ENCODE measurements around the gene TRAF3. TPM values are rescaled to one million over a fixed set of nuclear protein-coding genes. Genes with fewer than 3 reads are reported as not detected.

Gene TRAF3
- total RNA-seq, 1 donor: 19.5 TPM

GRCh38 chr14:102757646-102758045, 19.6 kb upstream of the TRAF3 start:
- Histone ChIP-seq H3K4me2 (ENCODE audit: insufficient read depth, low read length) (no peak overlapping the region), H3K9me3 (ENCODE audit: low read depth, low read length) (no peaks in the 10 kb centered on the region), H3K27me3 (ENCODE audit: insufficient read depth, low read length) (peaks cover 17% of the 10 kb centered on the region), H3K4me1 (ENCODE audit: insufficient read depth, low read length) (no peaks in the 10 kb centered on the region), H3K27ac (ENCODE audit: low read depth, low read length) (no peak overlapping the region), H3K79me2 (ENCODE audit: insufficient read depth, low read length) (no peaks in the 10 kb centered on the region), H4K20me1 (ENCODE audit: insufficient read depth, low read length) (no peaks in the 10 kb centered on the region), H2AFZ (ENCODE audit: low read length) (no peak overlapping the region), H3K4me3 (ENCODE audit: insufficient read depth, low read length) (no peak overlapping the region), H3K36me3 (ENCODE audit: insufficient read depth, low read length) (no peaks in the 10 kb centered on the region)
- peak; percentile 61 for DNase-seq (ENCODE audit: insufficient read length, low spot score, missing footprints)
- TF ChIP-seq CTCF (IDR thresholded peaks at IDR 0.05; ENCODE audit: extremely low read depth, low read depth, low read length): no peak

GRCh38 chr14:102758087-102758486, 19.2 kb upstream of the TRAF3 start:
- Histone ChIP-seq H3K27me3 (ENCODE audit: insufficient read depth, low read length) (peaks cover 17% of the 10 kb centered on the region), H3K4me3 (ENCODE audit: insufficient read depth, low read length) (no peak overlapping the region), H3K4me1 (ENCODE audit: insufficient read depth, low read length) (no peaks in the 10 kb centered on the region), H4K20me1 (ENCODE audit: insufficient read depth, low read length) (no peaks in the 10 kb centered on the region), H2AFZ (ENCODE audit: low read length) (no peak overlapping the region), H3K4me2 (ENCODE audit: insufficient read depth, low read length) (no peak overlapping the region), H3K36me3 (ENCODE audit: insufficient read depth, low read length) (no peaks in the 10 kb centered on the region), H3K9me3 (ENCODE audit: low read depth, low read length) (no peaks in the 10 kb centered on the region), H3K79me2 (ENCODE audit: insufficient read depth, low read length) (no peaks in the 10 kb centered on the region), H3K27ac (ENCODE audit: low read depth, low read length) (no peak overlapping the region)
- no peak for DNase-seq (ENCODE audit: insufficient read length, low spot score, missing footprints)
- no peak for TF ChIP-seq CTCF (IDR thresholded peaks at IDR 0.05; ENCODE audit: extremely low read depth, low read depth, low read length)

- DNase-seq (ENCODE audit: insufficient read length, low spot score, missing footprints): peak; percentile 72
- Histone ChIP-seq H3K36me3 (ENCODE audit: insufficient read depth, low read length) (no peaks in the 10 kb centered on the region), H3K79me2 (ENCODE audit: insufficient read depth, low read length) (no peaks in the 10 kb centered on the region), H3K4me3 (ENCODE audit: insufficient read depth, low read length) (no peak overlapping the region), H4K20me1 (ENCODE audit: insufficient read depth, low read length) (no peaks in the 10 kb centered on the region), H3K27me3 (ENCODE audit: insufficient read depth, low read length) (peaks cover 19% of the 10 kb centered on the region), H3K4me1 (ENCODE audit: insufficient read depth, low read length) (no peaks in the 10 kb centered on the region), H2AFZ (ENCODE audit: low read length) (no peak overlapping the region), H3K9me3 (ENCODE audit: low read depth, low read length) (no peaks in the 10 kb centered on the region), H3K27ac (ENCODE audit: low read depth, low read length) (no peak overlapping the region), H3K4me2 (ENCODE audit: insufficient read depth, low read length) (no peak overlapping the region)
- no peak for TF ChIP-seq CTCF (IDR thresholded peaks at IDR 0.05; ENCODE audit: extremely low read depth, low read depth, low read length)
These were observed 17.6 kb upstream of the TRAF3 start for GRCh38 chr14:102759456-102760187.

- Histone ChIP-seq H3K27ac (ENCODE audit: low read depth, low read length) (no peak overlapping the region), H3K4me3 (ENCODE audit: insufficient read depth, low read length) (no peak overlapping the region), H4K20me1 (ENCODE audit: insufficient read depth, low read length) (no peaks in the 10 kb centered on the region), H3K36me3 (ENCODE audit: insufficient read depth, low read length) (no peaks in the 10 kb centered on the region), H3K27me3 (ENCODE audit: insufficient read depth, low read length) (peaks cover 19% of the 10 kb centered on the region), H3K79me2 (ENCODE audit: insufficient read depth, low read length) (no peaks in the 10 kb centered on the region), H2AFZ (ENCODE audit: low read length) (peak overlapping the region; percentile 29), H3K9me3 (ENCODE audit: low read depth, low read length) (no peaks in the 10 kb centered on the region), H3K4me2 (ENCODE audit: insufficient read depth, low read length) (peak overlapping the region; percentile 13), H3K4me1 (ENCODE audit: insufficient read depth, low read length) (no peaks in the 10 kb centered on the region)
- TF ChIP-seq CTCF (IDR thresholded peaks at IDR 0.05; ENCODE audit: extremely low read depth, low read depth, low read length): no peak
- DNase-seq (ENCODE audit: insufficient read length, low spot score, missing footprints): peak; percentile 75
These were observed 16.6 kb upstream of the TRAF3 start for GRCh38 chr14:102760496-102761193.
